ES-I3 (cell line): ENCODE results near the gene BHLHE40.
"Not testable (repeated sequence)": the region's sequence is repeated elsewhere in the genome, so short reads cannot be mapped to it uniquely, and the experiment has no call there.

ENCODE experiments used
- H3K36me3 ChIP-seq: 2 replicates; pipeline ENCODE4 v1.6.1; 2013; ENCODE audit warnings: mild to moderate bottlenecking, low read length, control low read depth, moderate library complexity; ENCODE audit not compliant: insufficient read depth
- H3K4me1 ChIP-seq: 2 replicates; pipeline ENCODE4 v1.6.1; 2013; ENCODE audit warnings: mild to moderate bottlenecking, control low read depth, low read length; ENCODE audit not compliant: insufficient read depth
- H3K9ac ChIP-seq: 2 replicates; pipeline ENCODE4 v1.6.1; 2013; ENCODE audit warnings: low read depth, mild to moderate bottlenecking, low read length, moderate library complexity
- H3K9me3 ChIP-seq: 2 replicates; pipeline ENCODE4 v1.6.1; 2013; ENCODE audit warnings: mild to moderate bottlenecking, low read length, moderate library complexity; ENCODE audit not compliant: control insufficient read depth, insufficient read depth

BHLHE40 gene

GRCh38 chr3:4950948-4951347 lies 28.3 kb upstream of the BHLHE40 start:
- no peaks in the 10 kb centered on the region for H3K9me3 ChIP-seq
- H3K9ac ChIP-seq: no peak overlapping the region
- H3K36me3 ChIP-seq: no peaks in the 10 kb centered on the region
- H3K4me1 ChIP-seq: no peaks in the 10 kb centered on the region

- H3K9me3 ChIP-seq: 0 out of 2 replicates have a peak, but pooled peaks cover 4% of the 10 kb centered on the region
- H3K4me1 ChIP-seq: no peaks in the 10 kb centered on the region
- H3K9ac ChIP-seq: no peak overlapping the region
- no peaks in the 10 kb centered on the region for H3K36me3 ChIP-seq
These were observed 26.1 kb upstream of the BHLHE40 start for GRCh38 chr3:4953119-4953518.

GRCh38 chr3:4954256-4955000 lies 24.8 kb upstream of the BHLHE40 start:
- H3K9ac ChIP-seq: no peak overlapping the region
- H3K4me1 ChIP-seq: no peaks in the 10 kb centered on the region
- no peaks in the 10 kb centered on the region for H3K36me3 ChIP-seq
- peaks cover 10% of the 10 kb centered on the region; the same call in 1 of the 2 replicates for H3K9me3 ChIP-seq

GRCh38 chr3:4956099-4956498 lies 23.1 kb upstream of the BHLHE40 start:
- Histone ChIP-seq H3K9me3 (peaks cover 10% of the 10 kb centered on the region; the same call in 1 of the 2 replicates), H3K9ac (no peak overlapping the region), H3K36me3 (no peaks in the 10 kb centered on the region), H3K4me1 (no peaks in the 10 kb centered on the region)

GRCh38 chr3:4956738-4957137 lies 22.5 kb upstream of the BHLHE40 start:
- no peaks in the 10 kb centered on the region for H3K36me3 ChIP-seq
- no peaks in the 10 kb centered on the region for H3K4me1 ChIP-seq
- H3K9ac ChIP-seq: no peak overlapping the region
- peaks cover 10% of the 10 kb centered on the region; the same call in 1 of the 2 replicates for H3K9me3 ChIP-seq

- Histone ChIP-seq H3K9me3 (peaks cover 10% of the 10 kb centered on the region; the same call in 1 of the 2 replicates), H3K9ac (no peak overlapping the region), H3K4me1 (no peaks in the 10 kb centered on the region), H3K36me3 (no peaks in the 10 kb centered on the region)
These were observed 21.3 kb upstream of the BHLHE40 start for GRCh38 chr3:4957978-4958377.

- H3K4me1 ChIP-seq: no peaks in the 10 kb centered on the region
- H3K9me3 ChIP-seq: peaks cover 10% of the 10 kb centered on the region; the same call in 1 of the 2 replicates
- H3K9ac ChIP-seq: no peak overlapping the region
- H3K36me3 ChIP-seq: no peaks in the 10 kb centered on the region
These were observed 20.1 kb upstream of the BHLHE40 start for GRCh38 chr3:4959180-4959579.

- H3K36me3 ChIP-seq, H3K4me1 ChIP-seq, H3K9ac ChIP-seq: not testable (repeated sequence)
- H3K9me3 ChIP-seq: peaks cover 12% of the 10 kb centered on the region; the same call in 1 of the 2 replicates
These were observed 17.4 kb upstream of the BHLHE40 start for GRCh38 chr3:4961865-4962264.

- Histone ChIP-seq H3K9ac (no peak overlapping the region), H3K36me3 (no peaks in the 10 kb centered on the region), H3K4me1 (no peaks in the 10 kb centered on the region), H3K9me3 (peaks cover 5% of the 10 kb centered on the region; the same call in 1 of the 2 replicates)
These were observed 15.3 kb upstream of the BHLHE40 start for GRCh38 chr3:4963669-4964570.

- not testable (repeated sequence) for H3K9ac ChIP-seq, H3K9me3 ChIP-seq
These were observed 13.2 kb upstream of the BHLHE40 start for GRCh38 chr3:4966006-4966405.

GRCh38 chr3:4967683-4968082 lies 11.6 kb upstream of the BHLHE40 start:
- H3K36me3 ChIP-seq, H3K9ac ChIP-seq, H3K9me3 ChIP-seq, H3K4me1 ChIP-seq: not testable (repeated sequence)

More at GRCh38 chr3:4966006-4966405, 13.2 kb upstream of the BHLHE40 start:
- H3K4me1 ChIP-seq, H3K36me3 ChIP-seq: not testable (repeated sequence)

GRCh38 chr3:4971437-4971836 lies 7.8 kb upstream of the BHLHE40 start:
- not testable (repeated sequence) for H3K9me3 ChIP-seq, H3K4me1 ChIP-seq, H3K9ac ChIP-seq, H3K36me3 ChIP-seq

GRCh38 chr3:4971838-4972237 lies 7.4 kb upstream of the BHLHE40 start:
- H3K9me3 ChIP-seq: no peaks in the 10 kb centered on the region
- peaks cover 10% of the 10 kb centered on the region for H3K4me1 ChIP-seq
- no peaks in the 10 kb centered on the region for H3K36me3 ChIP-seq
- no peak overlapping the region for H3K9ac ChIP-seq

- Histone ChIP-seq H3K4me1 (peaks cover 10% of the 10 kb centered on the region), H3K9me3 (no peaks in the 10 kb centered on the region), H3K36me3 (no peaks in the 10 kb centered on the region), H3K9ac (no peak overlapping the region)
These were observed 6.3 kb upstream of the BHLHE40 start for GRCh38 chr3:4972652-4973643.
